BE2C (cell line): ENCODE measurements around the gene PTPRG.

Experiments used
- DNase-seq: peaks from one replicate; pipeline ENCODE4 v3.0.0-alpha.2; 2020
- H3K27me3 ChIP-seq: fragments of 250-450 bp; sonication (Bioruptor Pico); 2 replicates; pipeline ENCODE4 v1.5.1; 2020; ENCODE audit warnings: mild to moderate bottlenecking
- H3K36me3 ChIP-seq: fragments of 250-450 bp; sonication (Bioruptor Pico); 2 replicates; pipeline ENCODE4 v1.5.1; 2020; ENCODE audit warnings: mild to moderate bottlenecking
- H3K4me1 ChIP-seq: fragments of 250-450 bp; sonication (Bioruptor Pico); 2 replicates; pipeline ENCODE4 v1.5.1; 2020
- H3K4me3 ChIP-seq: 2 replicates; pipeline ENCODE4 v1.5.1; 2011; ENCODE audit warnings: low read depth, low read length
- H3K9me3 ChIP-seq: fragments of 250-450 bp; sonication (Bioruptor Pico); 2 replicates; pipeline ENCODE4 v1.5.1; 2020
- CTCF ChIP-seq: IDR thresholded peaks from 2 replicates; pipeline ENCODE4 v1.5.1; 2012; ENCODE audit warnings: mild to moderate bottlenecking, low read depth, low read length

PTPRG gene

GRCh38 chr3:62015111-62015510 is 453.7 kb downstream of the PTPRG start:
- Histone ChIP-seq H3K9me3 (no peaks in the 10 kb centered on the region), H3K4me3 (no peak overlapping the region), H3K4me1 (no peaks in the 10 kb centered on the region), H3K27me3 (no peaks in the 10 kb centered on the region), H3K36me3 (no peaks in the 10 kb centered on the region)
- TF ChIP-seq CTCF, result no peak
- no peak for DNase-seq

GRCh38 chr3:62019906-62020305 is 458.5 kb downstream of the PTPRG start:
- DNase-seq, result no peak
- no peak overlapping the region for H3K4me3 ChIP-seq
- no peaks in the 10 kb centered on the region for H3K27me3 ChIP-seq
- H3K9me3 ChIP-seq, result no peaks in the 10 kb centered on the region
- no peak for TF ChIP-seq CTCF
- H3K4me1 ChIP-seq, result no peaks in the 10 kb centered on the region
- no peaks in the 10 kb centered on the region for H3K36me3 ChIP-seq

GRCh38 chr3:62020706-62021105 is 459.3 kb downstream of the PTPRG start:
- Histone ChIP-seq H3K27me3 (no peaks in the 10 kb centered on the region), H3K9me3 (no peaks in the 10 kb centered on the region), H3K36me3 (no peaks in the 10 kb centered on the region), H3K4me3 (no peak overlapping the region), H3K4me1 (no peaks in the 10 kb centered on the region)
- DNase-seq, result no peak
- no peak for TF ChIP-seq CTCF

- Histone ChIP-seq H3K4me3 (no peak overlapping the region), H3K27me3 (no peaks in the 10 kb centered on the region), H3K9me3 (no peaks in the 10 kb centered on the region), H3K36me3 (no peaks in the 10 kb centered on the region), H3K4me1 (no peaks in the 10 kb centered on the region)
- no peak for DNase-seq
- TF ChIP-seq CTCF, result no peak
These were observed 460.9 kb downstream of the PTPRG start for GRCh38 chr3:62022312-62022711.

- no peaks in the 10 kb centered on the region for H3K9me3 ChIP-seq
- no peaks in the 10 kb centered on the region for H3K27me3 ChIP-seq
- no peaks in the 10 kb centered on the region for H3K4me1 ChIP-seq
- no peak for DNase-seq
- no peak overlapping the region for H3K4me3 ChIP-seq
- H3K36me3 ChIP-seq, result no peaks in the 10 kb centered on the region
- TF ChIP-seq CTCF, result no peak
These were observed 463.5 kb downstream of the PTPRG start for GRCh38 chr3:62024882-62025281.

GRCh38 chr3:62025913-62026312 is 464.5 kb downstream of the PTPRG start:
- TF ChIP-seq CTCF, result no peak
- no peaks in the 10 kb centered on the region for H3K36me3 ChIP-seq
- no peaks in the 10 kb centered on the region for H3K4me1 ChIP-seq
- DNase-seq, result no peak
- no peak overlapping the region for H3K4me3 ChIP-seq
- H3K9me3 ChIP-seq, result no peaks in the 10 kb centered on the region
- H3K27me3 ChIP-seq, result no peaks in the 10 kb centered on the region
